ENCODE measurements around the gene KRTAP10-1.

GRCh38 chr21:44571844-44572782 lies 32.1 kb upstream of the KRTAP10-1 start:
- no peak for TF ChIP-seq CTCF (conservative IDR thresholded peaks at IDR 0.05 in 1 of 2, IDR thresholded peaks at IDR 0.05 in 1 of 2; ENCODE audit: extremely low read depth in 1 of 2, insufficient read depth in 1 of 2, low read depth in 1 of 2, low read length in 2 of 2)
- no peak for TF ChIP-seq EZH2 (IDR thresholded peaks at IDR 0.05; ENCODE audit: borderline replicate concordance, low read length)
